Measurements from ENCODE around the gene LRP11.
"Not testable (repeated sequence)": the region's sequence is repeated elsewhere in the genome, so short reads cannot be mapped to it uniquely, and the experiment has no call there.

The LRP11 gene

GRCh38 chr6:149852180-149852579 lies 12.0 kb downstream of the LRP11 start:
- DNase-seq (ENCODE audit: extremely low read depth, low read depth) = no peak
- no peak for TF ChIP-seq CTCF (IDR thresholded peaks at IDR 0.05; ENCODE audit: low read depth, low read length)

- no peak for DNase-seq (ENCODE audit: extremely low read depth, low read depth)
- TF ChIP-seq CTCF (IDR thresholded peaks at IDR 0.05; ENCODE audit: low read depth, low read length) = no peak
Measured at GRCh38 chr6:149851461-149852110, 12.6 kb downstream of the LRP11 start.

- DNase-seq (ENCODE audit: extremely low read depth, low read depth) = not testable (repeated sequence)
Measured at GRCh38 chr6:149848343-149848742, 15.8 kb downstream of the LRP11 start.

GRCh38 chr6:149847939-149848267 lies 16.3 kb downstream of the LRP11 start:
- no peak for DNase-seq (ENCODE audit: extremely low read depth, low read depth)
- no peak for TF ChIP-seq CTCF (IDR thresholded peaks at IDR 0.05; ENCODE audit: low read depth, low read length)

GRCh38 chr6:149846321-149846720 lies 17.8 kb downstream of the LRP11 start:
- TF ChIP-seq CTCF (IDR thresholded peaks at IDR 0.05; ENCODE audit: low read depth, low read length) = no peak
- DNase-seq (ENCODE audit: extremely low read depth, low read depth) = no peak

- TF ChIP-seq CTCF (IDR thresholded peaks at IDR 0.05; ENCODE audit: low read depth, low read length) = no peak
- DNase-seq (ENCODE audit: extremely low read depth, low read depth) = no peak
Measured at GRCh38 chr6:149845549-149845948, 18.6 kb downstream of the LRP11 start.

- no peak for TF ChIP-seq CTCF (IDR thresholded peaks at IDR 0.05; ENCODE audit: low read depth, low read length)
- no peak for DNase-seq (ENCODE audit: extremely low read depth, low read depth)
Measured at GRCh38 chr6:149844480-149844879, 19.7 kb downstream of the LRP11 start.

- DNase-seq (ENCODE audit: extremely low read depth, low read depth) = not testable (repeated sequence)
Measured at GRCh38 chr6:149844036-149844435, 20.1 kb downstream of the LRP11 start.

Measured in AG09319 (cell line).